ENCODE results near the gene CRABP2. TPM values are rescaled to one million over a fixed set of nuclear protein-coding genes. Genes with fewer than 3 reads are reported as not detected.

CRABP2 gene
- total and polyA plus RNA-seq, 2 of the 13 experiments (the other 11 are each of a cell fraction or from before 2014, with no cell fraction given), result 0.40 to 0.60 TPM

GRCh38 chr1:156725683-156726280, 20.4 kb upstream of the CRABP2 start (continued):
- TF ChIP-seq ZNF407 (CRISPR knock-in tag; IDR thresholded peaks at IDR 0.05; ENCODE audit: not compliant biosample characterization) (no peak), U2AF1 (optimal IDR thresholded peaks at IDR 0.05; ENCODE audit: low read depth, low read length) (no peak), SIN3B (IDR thresholded peaks at IDR 0.05; ENCODE audit: low read length) (no peak), KLF9 (CRISPR knock-in tag; IDR thresholded peaks at IDR 0.05; ENCODE audit: low read depth) (no peak), NFATC3 (CRISPR knock-in tag; IDR thresholded peaks at IDR 0.05) (no peak), ZNF713 (CRISPR knock-in tag; IDR thresholded peaks at IDR 0.05) (no peak), GLI4 (CRISPR knock-in tag; IDR thresholded peaks at IDR 0.05; ENCODE audit: borderline replicate concordance) (no peak), ZNF234 (CRISPR knock-in tag; conservative IDR thresholded peaks at IDR 0.05) (no peak), ATAD3A (CRISPR knock-in tag; IDR thresholded peaks at IDR 0.05) (no peak), ELK4 (CRISPR knock-in tag; IDR thresholded peaks at IDR 0.05; ENCODE audit: borderline replicate concordance) (no peak), ATF1 (CRISPR knock-in tag; IDR thresholded peaks at IDR 0.05) (no peak), ZNF7 (CRISPR knock-in tag; IDR thresholded peaks at IDR 0.05) (no peak), ZNF180 (CRISPR knock-in tag; IDR thresholded peaks at IDR 0.05; ENCODE audit: borderline replicate concordance, low read depth) (no peak), BHLHE40 (IDR thresholded peaks at IDR 0.05; ENCODE audit: low read length) (no peak; the same call in 1 of the 2 replicates), ZNF484 (CRISPR knock-in tag; IDR thresholded peaks at IDR 0.05; ENCODE audit: borderline replicate concordance, low read depth) (no peak), RERE (CRISPR knock-in tag; IDR thresholded peaks at IDR 0.05; ENCODE audit: low read depth) (no peak)
